Inflammatory macrophage treated with lipopolysaccharide for 1 hour (primary cell): ENCODE results near the gene EPDR1.
A peak's percentile ranks its signal among the peaks of the same experiment; 100 is the strongest.

Source experiments
- DNase-seq, 2 donors: peaks; one replicate each; pipeline ENCODE4 v3.0.0-alpha.2; 2020 to 2022

EPDR1 gene

GRCh38 chr7:37982423-37982822 lies 62.0 kb downstream of the EPDR1 start:
- peak in 1 of 2 donors; percentile 16 for DNase-seq

DNA sequence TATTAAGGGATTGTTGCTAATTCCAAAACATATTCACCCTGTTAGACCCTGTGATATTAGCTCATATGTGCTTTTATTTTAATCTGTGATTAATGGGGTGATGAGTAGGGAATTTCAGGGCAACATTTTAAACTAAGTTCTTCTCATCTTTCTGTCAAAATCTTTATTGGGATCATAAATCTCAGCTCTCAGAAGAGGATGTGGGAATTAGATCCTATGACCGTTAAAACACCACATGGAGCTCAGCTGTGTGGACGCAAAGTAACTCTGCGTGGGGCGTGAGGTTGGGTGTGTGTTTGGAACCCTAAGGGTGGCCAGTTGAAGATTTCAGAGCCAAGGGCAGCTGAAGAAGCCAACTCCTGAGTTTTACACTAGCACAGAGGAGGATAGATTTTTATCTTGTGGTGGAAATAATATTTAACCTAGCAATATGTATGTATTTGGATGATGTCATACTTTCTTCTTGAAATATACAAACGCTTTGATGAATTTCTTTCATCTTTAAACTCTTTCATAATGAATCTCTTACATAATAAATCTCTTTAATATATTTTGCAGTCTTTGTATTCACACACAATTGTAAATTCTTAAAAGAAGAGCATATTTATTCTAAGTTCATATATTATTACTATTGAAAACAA lies 64.4 kb downstream of the EPDR1 start:
- DNase-seq: no peak

GRCh38 chr7:37986908-37987330 lies 66.5 kb downstream of the EPDR1 start:
- DNase-seq: no peak

GRCh38 chr7:37987732-37988131 lies 67.3 kb downstream of the EPDR1 start:
- peak; percentile 77 to 81 for DNase-seq

DNA sequence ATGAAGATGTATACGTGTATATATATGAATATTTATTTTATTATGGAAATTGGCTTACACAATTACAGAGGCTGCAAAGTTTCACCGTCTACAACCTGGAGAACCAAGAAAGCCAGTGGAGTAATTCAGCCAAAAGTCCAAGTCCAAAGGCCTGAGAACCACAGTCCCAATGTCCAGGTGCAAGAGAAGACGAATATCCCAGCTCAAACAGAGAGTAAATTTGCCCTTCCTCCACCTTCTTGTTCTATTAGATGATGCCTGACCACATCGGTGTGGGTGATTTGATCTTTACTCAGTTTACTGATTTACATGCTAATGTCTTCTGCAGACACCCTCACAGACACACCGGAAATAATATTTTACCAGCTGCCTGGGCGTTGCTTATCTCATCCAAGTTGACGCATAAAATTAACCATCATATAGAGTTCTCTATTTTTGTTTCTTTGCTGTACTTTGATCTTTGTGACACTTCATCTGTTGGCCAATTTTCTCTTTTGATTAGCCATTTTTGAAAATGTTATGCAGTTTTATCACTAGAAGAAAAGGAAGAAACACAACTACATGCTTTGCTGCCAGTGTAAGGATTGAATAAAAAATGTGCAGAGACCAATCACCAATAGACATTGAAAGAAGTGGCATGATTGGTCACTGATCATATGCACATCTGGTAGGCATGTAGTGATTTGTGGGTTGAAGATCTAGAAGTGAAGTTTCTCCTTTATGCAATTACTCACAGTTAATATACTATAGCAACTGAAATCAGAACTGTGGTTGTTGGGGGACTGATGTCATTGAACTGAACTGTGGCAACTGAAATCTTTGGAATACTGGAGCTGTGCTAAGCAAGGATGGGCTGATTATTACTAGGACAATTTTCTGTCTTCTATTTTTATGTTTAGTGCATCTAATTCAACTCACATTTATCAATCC lies 68.5 kb downstream of the EPDR1 start:
- no peak for DNase-seq

GRCh38 chr7:37990337-37990736 lies 69.9 kb downstream of the EPDR1 start:
- DNase-seq: no peak

GRCh38 chr7:37993060-37993501 lies 72.6 kb downstream of the EPDR1 start:
- DNase-seq: no peak

- no peak for DNase-seq
Measured at GRCh38 chr7:37999673-38000072, 79.2 kb downstream of the EPDR1 start.

DNA sequence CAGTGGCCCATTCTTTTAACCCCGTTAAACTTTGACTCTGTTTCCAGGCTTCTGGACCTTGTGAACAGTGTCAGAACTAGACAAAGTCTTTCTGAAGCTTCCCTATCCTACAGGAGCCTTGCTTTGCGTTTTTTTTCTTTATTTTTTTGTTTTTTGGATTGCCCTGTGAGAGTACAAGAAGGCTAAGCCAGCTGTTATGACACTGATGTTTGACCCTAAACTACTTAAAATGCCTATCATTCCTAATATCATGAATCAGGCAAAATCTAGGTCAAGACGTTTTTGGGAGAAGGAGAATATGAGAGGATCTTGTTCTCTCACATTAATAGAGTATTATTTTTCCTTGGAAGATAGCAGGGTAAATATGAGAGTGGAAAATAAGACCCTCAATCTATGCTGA lies 79.8 kb downstream of the EPDR1 start:
- no peak for DNase-seq
